Nephron progenitor cell (in vitro differentiated cells): ENCODE results near the gene ESAM.
"Not testable (repeated sequence)": the region's sequence is repeated elsewhere in the genome, so short reads cannot be mapped to it uniquely, and the experiment has no call there.

Experiments used
- DNase-seq: peaks from one replicate; pipeline ENCODE4 v3.0.0; 2021
- H3K27ac Mint-ChIP-seq: 2 replicates; pipeline ENCODE4 v1.8.0; 2021; ENCODE audit warnings: mild to moderate bottlenecking, moderate library complexity, mixed read lengths
- H3K27me3 Mint-ChIP-seq: 2 replicates; pipeline ENCODE4 v1.8.0; 2021; ENCODE audit warnings: mild to moderate bottlenecking, low read depth, mixed read lengths; ENCODE audit not compliant: poor library complexity
- H3K36me3 Mint-ChIP-seq: 2 replicates; pipeline ENCODE4 v1.8.0; 2021; ENCODE audit warnings: low read depth, mixed read lengths
- H3K4me1 Mint-ChIP-seq: 2 replicates; pipeline ENCODE4 v1.8.0; 2021; ENCODE audit warnings: mixed read lengths
- H3K4me3 Mint-ChIP-seq: 2 replicates; pipeline ENCODE4 v1.8.0; 2021; ENCODE audit warnings: mild to moderate bottlenecking, moderate library complexity, mixed read lengths
- H3K9me3 Mint-ChIP-seq: 2 replicates; pipeline ENCODE4 v1.8.0; 2021; ENCODE audit warnings: mild to moderate bottlenecking, moderate library complexity, mixed read lengths
- CTCF ChIP-seq: fragments of 200-600 bp; sonication (generic); IDR thresholded peaks from 2 replicates; pipeline ENCODE4 v1.5.0; 2021; ENCODE audit warnings: antibody characterized with exemption

ESAM gene

GRCh38 chr11:124783002-124783401 is 20.9 kb upstream of the ESAM start:
- Mint-ChIP-seq H3K4me1 (no peaks in the 10 kb centered on the region), H3K36me3 (peaks cover 40% of the 10 kb centered on the region), H3K4me3 (no peak overlapping the region), H3K27ac (no peak overlapping the region), H3K9me3 (no peaks in the 10 kb centered on the region), H3K27me3 (no peaks in the 10 kb centered on the region)
- DNase-seq = no peak
- no peak for TF ChIP-seq CTCF

GRCh38 chr11:124779568-124779967 is 17.5 kb upstream of the ESAM start:
- Mint-ChIP-seq H3K4me1 (no peaks in the 10 kb centered on the region), H3K27me3 (no peaks in the 10 kb centered on the region), H3K36me3 (peaks cover 59% of the 10 kb centered on the region), H3K27ac (no peak overlapping the region), H3K9me3 (no peaks in the 10 kb centered on the region), H3K4me3 (no peak overlapping the region)
- no peak for TF ChIP-seq CTCF
- no peak for DNase-seq

- H3K9me3 Mint-ChIP-seq = no peaks in the 10 kb centered on the region
- H3K4me3 Mint-ChIP-seq = no peak overlapping the region
- H3K27ac Mint-ChIP-seq = no peak overlapping the region
- peaks cover 54% of the 10 kb centered on the region for H3K36me3 Mint-ChIP-seq
- no peaks in the 10 kb centered on the region for H3K27me3 Mint-ChIP-seq
- no peak for TF ChIP-seq CTCF
- H3K4me1 Mint-ChIP-seq = no peaks in the 10 kb centered on the region
- DNase-seq = no peak
Observed at GRCh38 chr11:124778281-124778680, 16.2 kb upstream of the ESAM start.

GRCh38 chr11:124776865-124777645 is 15.0 kb upstream of the ESAM start:
- no peaks in the 10 kb centered on the region for H3K9me3 Mint-ChIP-seq
- peaks cover 64% of the 10 kb centered on the region for H3K36me3 Mint-ChIP-seq
- no peak for TF ChIP-seq CTCF
- H3K27ac Mint-ChIP-seq = no peak overlapping the region
- DNase-seq = no peak
- no peaks in the 10 kb centered on the region for H3K4me1 Mint-ChIP-seq
- no peaks in the 10 kb centered on the region for H3K27me3 Mint-ChIP-seq
- no peak overlapping the region for H3K4me3 Mint-ChIP-seq

GRCh38 chr11:124770959-124771358 is 8.9 kb upstream of the ESAM start:
- not testable (repeated sequence) for H3K4me1 Mint-ChIP-seq, H3K27me3 Mint-ChIP-seq, H3K27ac Mint-ChIP-seq, H3K9me3 Mint-ChIP-seq, DNase-seq, H3K4me3 Mint-ChIP-seq
- peaks cover 65% of the 10 kb centered on the region for H3K36me3 Mint-ChIP-seq

- no peaks in the 10 kb centered on the region for H3K9me3 Mint-ChIP-seq
- H3K27ac Mint-ChIP-seq = no peak overlapping the region
- no peak for TF ChIP-seq CTCF
- no peak for DNase-seq
- H3K4me1 Mint-ChIP-seq = no peaks in the 10 kb centered on the region
- no peak overlapping the region for H3K4me3 Mint-ChIP-seq
- peaks cover 66% of the 10 kb centered on the region for H3K36me3 Mint-ChIP-seq
- H3K27me3 Mint-ChIP-seq = no peaks in the 10 kb centered on the region
Observed at GRCh38 chr11:124769806-124770774, 8.0 kb upstream of the ESAM start.
